Measurements from ENCODE around the gene OTOP1.
A peak's percentile ranks its signal among the peaks of the same experiment; 100 is the strongest.
"Not testable (repeated sequence)": the region's sequence is repeated elsewhere in the genome, so short reads cannot be mapped to it uniquely, and the experiment has no call there.

The OTOP1 gene

GRCh38 chr4:4254199-4254598 lies 27.5 kb upstream of the OTOP1 start:
- no peak for TF ChIP-seq CTCF (IDR thresholded peaks at IDR 0.05; ENCODE audit: low read length, missing control alignments)

GRCh38 chr4:4249866-4250265 lies 23.1 kb upstream of the OTOP1 start:
- TF ChIP-seq CTCF (IDR thresholded peaks at IDR 0.05; ENCODE audit: low read length, missing control alignments): no peak
- no peak for DNase-seq (ENCODE audit: low read depth)
- no peak overlapping the region for H3K4me3 ChIP-seq (replicated peaks; ENCODE audit: low read depth, low read length)

More at GRCh38 chr4:4254199-4254598, 27.5 kb upstream of the OTOP1 start:
- H3K4me3 ChIP-seq (replicated peaks; ENCODE audit: low read depth, low read length): no peak overlapping the region
- no peak for DNase-seq (ENCODE audit: low read depth)

GRCh38 chr4:4249342-4249741 lies 22.6 kb upstream of the OTOP1 start:
- DNase-seq (ENCODE audit: low read depth); H3K4me3 ChIP-seq (replicated peaks; ENCODE audit: low read depth, low read length): not testable (repeated sequence)

GRCh38 chr4:4248885-4249203 lies 22.1 kb upstream of the OTOP1 start:
- peak overlapping the region; percentile 93 for H3K4me3 ChIP-seq (replicated peaks; ENCODE audit: low read depth, low read length)
- TF ChIP-seq CTCF (IDR thresholded peaks at IDR 0.05; ENCODE audit: low read length, missing control alignments): no peak
- DNase-seq (ENCODE audit: low read depth): no peak

GRCh38 chr4:4248029-4248884 lies 21.5 kb upstream of the OTOP1 start, which contains the start of gene TMEM128:
Gene TMEM128, minus strand, starts transcription at chr4:4248223. Its CDS starts 21 bp downstream, at chr4:4248202.
- peak within 1 kb of the TSS; percentile 93 for H3K4me3 ChIP-seq (replicated peaks; ENCODE audit: low read depth, low read length)
- DNase-seq (ENCODE audit: low read depth): peak; percentile 96
- TF ChIP-seq CTCF (IDR thresholded peaks at IDR 0.05; ENCODE audit: low read length, missing control alignments): peak; percentile 29

GRCh38 chr4:4247696-4248028 lies 20.9 kb upstream of the OTOP1 start:
- TF ChIP-seq CTCF (IDR thresholded peaks at IDR 0.05; ENCODE audit: low read length, missing control alignments): no peak
- no peak for DNase-seq (ENCODE audit: low read depth)
- H3K4me3 ChIP-seq (replicated peaks; ENCODE audit: low read depth, low read length): peak overlapping the region; percentile 93

GRCh38 chr4:4245172-4245571 lies 18.4 kb upstream of the OTOP1 start:
- DNase-seq (ENCODE audit: low read depth): no peak
- no peak overlapping the region for H3K4me3 ChIP-seq (replicated peaks; ENCODE audit: low read depth, low read length)
- TF ChIP-seq CTCF (IDR thresholded peaks at IDR 0.05; ENCODE audit: low read length, missing control alignments): no peak

GRCh38 chr4:4239551-4239950 lies 12.8 kb upstream of the OTOP1 start:
- not testable (repeated sequence) for DNase-seq (ENCODE audit: low read depth)

More at GRCh38 chr4:4239551-4239950, 12.8 kb upstream of the OTOP1 start:
- H3K4me3 ChIP-seq (replicated peaks; ENCODE audit: low read depth, low read length): not testable (repeated sequence)

Measured in fibroblast of pulmonary artery (primary cell).